A549 (cell line): ENCODE results near the gene ERO1A.

Source experiments
- CTCF ChIP-seq: fragments of >200 bp; sonication (Bioruptor Twin); formaldehyde crosslinking; IDR thresholded peaks from 3 replicates; pipeline ENCODE4 v1.5.1; 2016
- HOXA7 ChIP-seq: fragments of 250-450 bp; sonication (Bioruptor Pico); IDR thresholded peaks from 2 replicates; pipeline ENCODE4 v1.5.0; 2020; ENCODE audit warnings: mild to moderate bottlenecking, moderate library complexity

GRCh38 chr14:52729925-52730708 lies 34.8 kb upstream of the ERO1A start, which contains the start of gene STYX:
- no peak for TF ChIP-seq CTCF
- TF ChIP-seq HOXA7 (CRISPR knock-in tag), result no peak
